GM12892 (cell line): ENCODE results near the gene GH2.

ENCODE experiments used
- POLR2A ChIP-seq: IDR thresholded peaks from 2 replicates; pipeline ENCODE4 v1.6.1; 2011; ENCODE audit warnings: low read depth, low read length, control low read depth
- TAF1 ChIP-seq: IDR thresholded peaks from 2 replicates; pipeline ENCODE4 v1.6.1; 2011; ENCODE audit warnings: low read depth, mild to moderate bottlenecking, control low read depth, low read length, borderline replicate concordance

DNA sequence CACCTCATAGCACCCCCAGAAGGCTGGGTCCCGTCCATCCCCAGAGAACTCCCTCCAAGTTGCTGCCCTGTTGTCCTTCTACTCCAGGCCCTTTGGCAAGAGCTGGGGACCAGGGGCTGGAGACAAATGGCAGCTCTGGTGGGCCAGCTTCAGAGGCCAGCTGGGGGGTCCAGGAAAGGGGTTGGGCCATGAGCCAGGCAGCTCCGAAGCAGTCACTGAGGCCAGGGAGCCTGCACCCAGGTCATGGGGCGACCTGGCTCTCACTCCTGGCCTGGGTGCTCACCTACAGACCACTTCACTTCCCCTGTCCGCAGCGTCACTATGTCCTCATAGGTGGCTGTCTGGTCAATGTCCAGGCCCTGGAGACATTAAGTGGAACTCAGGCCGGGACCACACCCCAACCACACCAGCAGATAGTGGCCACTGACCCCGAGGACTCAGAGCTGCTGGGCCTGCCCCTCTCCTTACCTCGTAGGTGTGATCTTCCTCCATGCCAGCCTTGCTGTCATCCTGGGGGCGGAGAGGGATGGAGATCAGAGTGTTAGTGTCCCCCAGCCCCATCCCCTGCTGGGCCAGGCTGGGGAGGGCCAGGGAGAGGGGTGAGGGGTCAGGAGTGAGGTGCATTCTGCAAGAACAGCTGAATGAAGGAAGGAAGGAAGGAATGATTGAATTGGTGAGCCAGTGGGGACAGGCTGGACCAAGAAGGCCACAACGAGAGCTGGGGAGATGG, 47.4 kb upstream of the GH2 start:
- TF ChIP-seq POLR2A (no peak), TAF1 (no peak)
